Liver (tissue), 9 donors: Measurements from ENCODE around the gene UROC1. TPM values are rescaled to one million over a fixed set of nuclear protein-coding genes. Genes with fewer than 3 reads are reported as not detected.

Experiments
- DNase-seq: peaks from one replicate; pipeline ENCODE4 v3.0.0-alpha.2; 2017; ENCODE audit warnings: low spot score
- H3K27ac ChIP-seq, 2 donors: one replicate each; pipeline ENCODE4 v1.7.0; 2013; ENCODE audit warnings: inconsistent platforms in 2 of 2, low read length in 2 of 2, control low read depth in 1 of 2, low read depth in 1 of 2, mild to moderate bottlenecking in 1 of 2
- H3K27me3 ChIP-seq, 4 donors: one replicate each; pipeline versions ENCODE4 v1.6.1 to v1.7.0; 2013; ENCODE audit warnings: low read length in 3 of 4, inconsistent platforms in 1 of 4, mild to moderate bottlenecking in 1 of 4, moderate library complexity in 1 of 4; ENCODE audit not compliant: control insufficient read depth in 4 of 4, insufficient read depth in 4 of 4
- H3K36me3 ChIP-seq, 4 donors: one replicate each; pipeline versions ENCODE4 v1.6.1 to v1.7.0; 2013; ENCODE audit warnings: low read length in 3 of 4, mild to moderate bottlenecking in 3 of 4, low read depth in 1 of 4, moderate library complexity in 1 of 4; ENCODE audit not compliant: control insufficient read depth in 4 of 4, insufficient read depth in 3 of 4
- H3K4me1 ChIP-seq, 4 donors: one replicate each; pipeline versions ENCODE4 v1.6.1 to v1.7.0; 2013; ENCODE audit warnings: low read length in 3 of 4, mild to moderate bottlenecking in 3 of 4, moderate library complexity in 1 of 4; ENCODE audit not compliant: control insufficient read depth in 4 of 4, insufficient read depth in 4 of 4
- H3K4me3 ChIP-seq, 3 donors: one replicate each; pipeline versions ENCODE4 v1.6.1 to v1.7.0; 2013; ENCODE audit warnings: low read length in 3 of 3, control low read depth in 1 of 3, low read depth in 1 of 3, mild to moderate bottlenecking in 1 of 3
- H3K9ac ChIP-seq, 2 donors: one replicate each; pipeline ENCODE4 v1.7.0; 2013; ENCODE audit warnings: low read length in 2 of 2, mild to moderate bottlenecking in 2 of 2, moderate library complexity in 2 of 2, control low read depth in 1 of 2, low read depth in 1 of 2
- H3K9me3 ChIP-seq, 4 donors: one replicate each; pipeline versions ENCODE4 v1.6.1 to v1.7.0; 2013; ENCODE audit warnings: low read length in 3 of 4; ENCODE audit not compliant: control insufficient read depth in 4 of 4
- EGR1 ChIP-seq, 2 donors: IDR thresholded peaks; 2 replicates each; pipeline ENCODE4 v1.6.1; 2016 to 2018; ENCODE audit warnings: antibody characterized with exemption in 2 of 2, low read depth in 2 of 2
- FOXA1 ChIP-seq: IDR thresholded peaks from 2 replicates; pipeline ENCODE4 v1.6.1; 2016; ENCODE audit warnings: antibody characterized with exemption
- FOXA2 ChIP-seq: IDR thresholded peaks from 2 replicates; pipeline ENCODE4 v1.6.1; 2016; ENCODE audit warnings: antibody characterized with exemption
- GABPA ChIP-seq, 2 donors: IDR thresholded peaks in 1 of 2; conservative IDR thresholded peaks in 1 of 2; 2 replicates each; pipeline ENCODE4 v1.6.1; 2016; ENCODE audit warnings: antibody characterized with exemption in 2 of 2, mild to moderate bottlenecking in 1 of 2, moderate library complexity in 1 of 2
- HNF4A ChIP-seq, 2 donors: conservative IDR thresholded peaks; 2 replicates each; pipeline ENCODE4 v1.6.1; 2016; ENCODE audit warnings: antibody characterized with exemption in 2 of 2, mild to moderate bottlenecking in 2 of 2
- HNF4G ChIP-seq: IDR thresholded peaks from 2 replicates; pipeline ENCODE4 v1.6.1; 2016; ENCODE audit warnings: antibody characterized with exemption
- JUND ChIP-seq, 2 donors: IDR thresholded peaks; 2 replicates each; pipeline ENCODE4 v1.6.1; 2016; ENCODE audit warnings: antibody characterized with exemption in 2 of 2
- NR2F2 ChIP-seq: IDR thresholded peaks from 2 replicates; pipeline ENCODE4 v1.6.1; 2016; ENCODE audit warnings: antibody characterized with exemption
- RAD21 ChIP-seq, 2 donors: IDR thresholded peaks; 2 replicates each; pipeline ENCODE4 v1.6.1; 2016; ENCODE audit warnings: antibody characterized with exemption in 2 of 2, mild to moderate bottlenecking in 2 of 2
- REST ChIP-seq: IDR thresholded peaks from 2 replicates; pipeline ENCODE4 v1.6.1; 2016; ENCODE audit warnings: antibody characterized with exemption, mild to moderate bottlenecking
- RXRA ChIP-seq, 2 donors: IDR thresholded peaks; 2 replicates each; pipeline ENCODE4 v1.6.1; 2017 to 2018; ENCODE audit warnings: antibody characterized with exemption in 2 of 2, mild to moderate bottlenecking in 1 of 2
- SP1 ChIP-seq: IDR thresholded peaks from 2 replicates; pipeline ENCODE4 v1.6.1; 2018; ENCODE audit warnings: antibody characterized with exemption, mild to moderate bottlenecking
- TAF1 ChIP-seq: conservative IDR thresholded peaks from 2 replicates; pipeline ENCODE4 v1.6.1; 2016; ENCODE audit warnings: antibody characterized with exemption, mild to moderate bottlenecking
- YY1 ChIP-seq: IDR thresholded peaks from 2 replicates; pipeline ENCODE4 v1.6.1; 2016; ENCODE audit warnings: antibody characterized with exemption, mild to moderate bottlenecking
- ZBTB33 ChIP-seq: IDR thresholded peaks from 2 replicates; pipeline ENCODE4 v1.6.1; 2016; ENCODE audit warnings: antibody characterized with exemption
- WGBS: extraction: QIAGEN DNeasy Blood & Tissue Kit; methylation state at CpG from one replicate; pipeline ENCODE4 v1.1.7; 2013; 5-methylcytosine and 5-hydroxymethylcytosine counted together
- polyA plus RNA-seq, 2 donors: library from polyadenylated mRNA; stranded (reverse) in 1 of 2; unstranded in 1 of 2; fragments of 200-250 nt in 1 of 2; fragments of >200 nt in 1 of 2; fragmentation: Nextera tagmentation in 1 of 2; extraction: Ambion mirVana in 1 of 2; gene quantifications; one replicate each; pipeline versions ENCODE4 v1.2.1 to v1.2.3, GENCODE V29; 2013 to 2015
- total RNA-seq, 2 donors: library from RNA; depleted of rRNA; stranded (reverse); fragments of >200 nt; gene quantifications; one replicate each; pipeline ENCODE4 v1.2.3, GENCODE V29; 2014
- TF ChIP-seq, protein P1 (sequence below): IDR thresholded peaks from 2 replicates; pipeline ENCODE4 v1.6.1; 2016; ENCODE audit warnings: antibody characterized with exemption
- TF ChIP-seq, protein P2 (sequence below): fragments of 150-350 bp; IDR thresholded peaks from 2 replicates; pipeline ENCODE4 v1.5.1; 2017; ENCODE audit warnings: improper control_type of control experiment, low read depth, low read length; ENCODE audit not compliant: missing input control
- TF ChIP-seq, protein P3 (sequence below): IDR thresholded peaks from 2 replicates; pipeline ENCODE4 v1.6.1; 2016; ENCODE audit warnings: antibody characterized with exemption
- donor health status: healthy.
- donor health status: healthy.
- donor health status: healthy.
- donor health status: healthy.
- donor health status: healthy.

The UROC1 gene
- total and polyA plus RNA-seq, 4 donors, result 5.9 to 28.4 (median 18.2) TPM

DNA sequence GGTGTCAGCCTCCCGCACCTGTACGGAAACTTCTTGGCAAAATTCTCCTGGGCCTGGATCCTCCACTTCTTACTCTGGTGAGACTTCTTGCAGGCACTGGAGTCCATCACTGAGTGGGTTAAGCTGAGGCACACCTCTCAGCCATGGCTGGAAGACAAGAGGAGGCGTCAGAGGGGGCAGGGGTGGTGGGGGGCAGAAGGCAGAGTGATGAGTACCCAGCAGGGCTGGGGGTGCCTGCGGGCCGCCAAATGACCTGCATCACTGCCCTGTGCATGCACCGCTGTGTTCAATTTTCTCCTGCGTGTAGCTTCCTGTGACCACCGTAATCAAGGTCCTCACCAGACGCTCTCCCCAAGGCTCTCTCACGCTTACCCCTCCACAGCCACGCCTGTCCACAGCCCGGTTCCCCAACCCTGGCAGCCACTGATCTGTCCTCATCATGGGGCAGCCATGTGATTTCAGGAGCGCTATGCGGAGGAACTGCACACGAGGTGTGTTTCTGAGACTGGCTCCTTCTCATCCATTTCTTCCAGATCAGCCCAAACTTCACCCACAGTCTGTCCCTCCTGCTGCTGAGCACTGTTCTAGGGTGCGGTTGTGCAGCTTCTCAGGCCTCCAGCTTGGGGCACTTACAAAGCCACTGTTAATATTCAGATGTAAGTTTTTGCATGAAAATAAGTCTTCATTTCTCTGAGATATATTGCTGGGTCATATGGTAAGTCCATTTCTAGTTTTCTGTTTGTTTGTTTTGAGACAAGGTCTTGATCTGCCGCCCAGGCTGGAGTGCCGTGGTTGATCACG is 35.9 kb upstream of the UROC1 start:
- no peaks in the 10 kb centered on the region for H3K9me3 ChIP-seq
- H3K9ac ChIP-seq, result no peak overlapping the region
- H3K27me3 ChIP-seq, result no peaks in the 10 kb centered on the region
- no peak for DNase-seq
- no peaks in the 10 kb centered on the region for H3K4me1 ChIP-seq
- H3K4me3 ChIP-seq, result no peak overlapping the region
- 87% methylated on average over 19 of the region's 19 CpGs for WGBS
- no peak overlapping the region for H3K27ac ChIP-seq
- TF ChIP-seq FOXA1 (no peak), NR2F2 (no peak), REST (no peak), SP1 (no peak), HNF4G (no peak), EGR1 (IDR thresholded peaks at IDR 0.05; ENCODE audit: low read depth in 2 of 2) (no peak), ZBTB33 (no peak), RXRA (IDR thresholded peaks at IDR 0.05) (no peak), YY1 (no peak), TAF1 (no peak), GABPA (IDR thresholded peaks at IDR 0.05 in 1 of 2, conservative IDR thresholded peaks at IDR 0.05 in 1 of 2) (no peak), HNF4A (conservative IDR thresholded peaks at IDR 0.05) (no peak), FOXA2 (no peak), RAD21 (IDR thresholded peaks at IDR 0.05) (no peak), JUND (IDR thresholded peaks at IDR 0.05) (no peak)
- TF ChIP-seq, protein P1, sequence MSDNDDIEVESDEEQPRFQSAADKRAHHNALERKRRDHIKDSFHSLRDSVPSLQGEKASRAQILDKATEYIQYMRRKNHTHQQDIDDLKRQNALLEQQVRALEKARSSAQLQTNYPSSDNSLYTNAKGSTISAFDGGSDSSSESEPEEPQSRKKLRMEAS, result no peak
- TF ChIP-seq, protein P2, sequence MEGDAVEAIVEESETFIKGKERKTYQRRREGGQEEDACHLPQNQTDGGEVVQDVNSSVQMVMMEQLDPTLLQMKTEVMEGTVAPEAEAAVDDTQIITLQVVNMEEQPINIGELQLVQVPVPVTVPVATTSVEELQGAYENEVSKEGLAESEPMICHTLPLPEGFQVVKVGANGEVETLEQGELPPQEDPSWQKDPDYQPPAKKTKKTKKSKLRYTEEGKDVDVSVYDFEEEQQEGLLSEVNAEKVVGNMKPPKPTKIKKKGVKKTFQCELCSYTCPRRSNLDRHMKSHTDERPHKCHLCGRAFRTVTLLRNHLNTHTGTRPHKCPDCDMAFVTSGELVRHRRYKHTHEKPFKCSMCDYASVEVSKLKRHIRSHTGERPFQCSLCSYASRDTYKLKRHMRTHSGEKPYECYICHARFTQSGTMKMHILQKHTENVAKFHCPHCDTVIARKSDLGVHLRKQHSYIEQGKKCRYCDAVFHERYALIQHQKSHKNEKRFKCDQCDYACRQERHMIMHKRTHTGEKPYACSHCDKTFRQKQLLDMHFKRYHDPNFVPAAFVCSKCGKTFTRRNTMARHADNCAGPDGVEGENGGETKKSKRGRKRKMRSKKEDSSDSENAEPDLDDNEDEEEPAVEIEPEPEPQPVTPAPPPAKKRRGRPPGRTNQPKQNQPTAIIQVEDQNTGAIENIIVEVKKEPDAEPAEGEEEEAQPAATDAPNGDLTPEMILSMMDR, result no peak
- TF ChIP-seq, protein P3, sequence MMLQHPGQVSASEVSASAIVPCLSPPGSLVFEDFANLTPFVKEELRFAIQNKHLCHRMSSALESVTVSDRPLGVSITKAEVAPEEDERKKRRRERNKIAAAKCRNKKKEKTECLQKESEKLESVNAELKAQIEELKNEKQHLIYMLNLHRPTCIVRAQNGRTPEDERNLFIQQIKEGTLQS, result no peak
- H3K36me3 ChIP-seq, result no peaks in the 10 kb centered on the region
